Testis (tissue), 2 donors: ENCODE data around the gene ENTPD6.

Source experiments
- POLR2A ChIP-seq: fragments of 450-650 bp; IDR thresholded peaks from one replicate; pipeline ENCODE4 v1.6.1; 2017; ENCODE audit warnings: antibody characterized with exemption, mild to moderate bottlenecking, moderate library complexity
- TF ChIP-seq, protein P1 (sequence below), 3 experiments: fragments of 450-650 bp in 2 of 3; fragments of 200-600 bp in 1 of 3; sonication (generic) in 1 of 3; IDR thresholded peaks; one replicate each; pipeline ENCODE4 v1.5.1; 2016 to 2019; ENCODE audit warnings: antibody characterized with exemption in 3 of 3, mild to moderate bottlenecking in 2 of 3, moderate library complexity in 1 of 3

DNA sequence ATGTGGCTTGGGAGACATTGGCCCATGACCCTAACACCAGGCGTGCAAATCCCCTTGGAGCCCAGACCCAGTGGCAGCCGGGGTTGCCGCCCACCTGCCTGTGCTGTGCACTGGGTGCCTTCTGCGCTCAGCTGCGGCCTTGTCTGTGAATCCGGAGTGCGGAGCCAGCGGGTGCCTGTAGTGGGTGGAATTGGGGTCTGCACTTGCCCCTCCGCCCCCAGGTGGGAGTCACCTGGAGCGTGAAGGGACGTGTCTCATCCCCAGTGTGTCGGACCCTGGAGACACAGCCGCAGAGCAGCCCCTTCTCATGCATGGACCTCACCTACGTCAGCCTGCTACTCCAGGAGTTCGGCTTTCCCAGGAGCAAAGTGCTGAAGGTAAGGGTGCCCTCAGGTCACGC is 29.4 kb downstream of the ENTPD6 start:
- TF ChIP-seq, protein P1, sequence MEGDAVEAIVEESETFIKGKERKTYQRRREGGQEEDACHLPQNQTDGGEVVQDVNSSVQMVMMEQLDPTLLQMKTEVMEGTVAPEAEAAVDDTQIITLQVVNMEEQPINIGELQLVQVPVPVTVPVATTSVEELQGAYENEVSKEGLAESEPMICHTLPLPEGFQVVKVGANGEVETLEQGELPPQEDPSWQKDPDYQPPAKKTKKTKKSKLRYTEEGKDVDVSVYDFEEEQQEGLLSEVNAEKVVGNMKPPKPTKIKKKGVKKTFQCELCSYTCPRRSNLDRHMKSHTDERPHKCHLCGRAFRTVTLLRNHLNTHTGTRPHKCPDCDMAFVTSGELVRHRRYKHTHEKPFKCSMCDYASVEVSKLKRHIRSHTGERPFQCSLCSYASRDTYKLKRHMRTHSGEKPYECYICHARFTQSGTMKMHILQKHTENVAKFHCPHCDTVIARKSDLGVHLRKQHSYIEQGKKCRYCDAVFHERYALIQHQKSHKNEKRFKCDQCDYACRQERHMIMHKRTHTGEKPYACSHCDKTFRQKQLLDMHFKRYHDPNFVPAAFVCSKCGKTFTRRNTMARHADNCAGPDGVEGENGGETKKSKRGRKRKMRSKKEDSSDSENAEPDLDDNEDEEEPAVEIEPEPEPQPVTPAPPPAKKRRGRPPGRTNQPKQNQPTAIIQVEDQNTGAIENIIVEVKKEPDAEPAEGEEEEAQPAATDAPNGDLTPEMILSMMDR (IDR thresholded peaks at IDR 0.05): no peak
- no peak for TF ChIP-seq POLR2A
